Middle frontal gyrus (tissue), 1 donor: Measurements from ENCODE around the gene RAB6B.

Source experiments
- DNase-seq: peaks from one replicate; pipeline ENCODE4 v3.0.0-alpha.2; 2015; ENCODE audit warnings: low spot score; ENCODE audit errors: extremely low spot score

The RAB6B gene

DNA sequence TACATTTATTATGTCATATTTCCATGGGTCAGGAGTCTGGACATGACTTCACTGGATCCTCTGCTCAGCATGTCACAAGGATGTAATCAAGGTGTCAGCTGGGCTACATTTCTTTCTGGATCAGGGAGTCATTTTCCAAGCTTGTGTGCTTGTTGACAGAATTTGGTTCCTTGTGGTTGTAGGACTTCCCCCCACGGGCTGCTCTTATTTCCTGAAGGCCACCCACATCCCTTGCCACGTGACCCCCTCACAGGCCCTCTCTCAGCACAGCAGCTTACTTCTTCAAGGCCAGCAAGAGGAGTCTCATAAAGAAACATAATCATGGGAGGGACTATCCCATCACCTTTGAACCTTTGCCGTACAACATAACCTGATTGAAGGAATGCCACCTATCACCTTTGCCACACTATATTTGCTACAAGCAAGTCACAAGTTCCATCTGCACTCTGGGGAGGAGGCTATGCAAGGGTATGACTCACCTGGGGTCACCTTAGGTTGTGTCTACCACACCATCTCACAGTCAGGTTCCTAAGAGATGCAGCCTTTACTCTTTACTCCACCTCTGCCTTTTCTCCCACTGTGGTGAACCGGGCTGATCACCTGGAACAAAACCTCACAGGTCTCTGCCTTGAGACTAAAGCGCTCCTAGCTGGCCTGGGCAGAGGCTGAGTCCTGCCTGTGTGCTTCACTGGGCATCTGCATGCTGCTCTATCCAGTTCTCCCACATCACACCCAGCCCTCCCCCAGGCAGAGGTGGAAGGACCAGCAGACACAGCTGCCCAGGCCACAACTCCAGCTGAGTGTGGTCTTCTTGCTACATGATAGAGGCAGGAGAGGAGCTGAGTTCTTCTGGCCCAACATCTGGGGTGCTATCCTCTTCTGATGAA is 13.5 kb downstream of the RAB6B start:
- DNase-seq: no peak

DNA sequence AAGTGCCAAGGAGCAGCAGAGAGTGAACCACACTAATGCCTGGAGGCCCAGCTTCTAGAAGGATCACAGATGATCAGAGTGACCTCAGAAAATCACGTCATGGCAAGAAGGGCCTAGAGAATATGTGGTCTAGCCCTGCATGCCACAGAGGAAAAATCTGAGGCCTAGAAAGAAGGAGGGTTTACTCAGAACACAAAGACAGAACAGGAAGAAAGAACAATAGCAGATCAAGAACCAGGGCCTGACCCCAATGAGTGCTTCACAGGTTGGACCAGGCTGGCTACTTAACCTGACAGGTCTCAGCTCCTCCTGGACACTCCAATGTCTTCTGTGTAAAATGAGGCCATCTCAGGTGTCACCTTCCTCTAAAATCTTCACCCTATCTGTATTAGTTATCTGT is 14.2 kb downstream of the RAB6B start:
- DNase-seq: no peak

DNA sequence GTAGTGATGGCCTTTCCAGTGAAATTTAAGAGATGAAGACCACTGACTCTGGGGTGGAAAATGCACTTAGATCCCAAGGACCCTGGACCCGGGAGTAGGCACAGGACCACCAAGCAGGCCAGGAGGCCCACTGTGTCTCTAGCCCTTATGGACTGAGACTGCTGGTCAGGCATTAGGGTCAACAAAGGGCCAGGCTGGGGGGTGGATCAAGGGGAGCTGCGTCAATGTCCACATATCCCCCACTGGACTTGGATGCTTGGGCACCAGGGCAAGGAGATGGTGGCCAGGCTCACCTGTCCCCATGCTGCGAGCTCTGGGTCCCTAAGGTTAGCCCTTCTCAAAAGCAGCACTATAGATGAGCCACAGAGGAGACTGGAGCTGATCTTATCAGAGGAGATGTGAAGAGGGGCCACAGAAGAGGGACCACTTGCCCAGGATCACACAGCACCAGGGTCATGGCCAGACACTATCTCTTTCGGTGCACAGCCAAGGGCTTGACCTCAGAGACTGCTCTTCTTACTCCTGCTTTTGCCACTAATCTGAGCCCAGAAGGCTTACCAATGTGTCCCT is 14.7 kb downstream of the RAB6B start:
- DNase-seq: no peak

DNA sequence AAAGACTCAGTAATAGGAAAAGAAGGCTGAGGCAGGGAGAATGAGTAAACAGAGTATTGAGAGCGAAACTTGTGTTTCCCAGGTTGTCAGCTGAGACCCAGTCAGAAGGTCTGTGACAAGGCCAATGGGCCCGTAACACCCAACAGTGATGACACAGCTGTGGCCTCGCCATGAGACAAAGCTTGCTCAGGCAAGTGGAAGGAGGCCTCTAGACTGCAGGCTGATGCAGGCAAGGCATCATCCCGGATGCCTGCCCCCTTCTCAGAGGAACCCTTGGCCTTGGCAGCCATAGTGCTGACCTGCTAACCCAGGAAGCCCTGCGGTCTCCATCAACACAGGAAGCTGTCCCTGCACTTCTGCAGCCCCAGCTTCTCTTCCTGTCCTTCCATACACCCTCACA is 15.4 kb downstream of the RAB6B start:
- DNase-seq: no peak

DNA sequence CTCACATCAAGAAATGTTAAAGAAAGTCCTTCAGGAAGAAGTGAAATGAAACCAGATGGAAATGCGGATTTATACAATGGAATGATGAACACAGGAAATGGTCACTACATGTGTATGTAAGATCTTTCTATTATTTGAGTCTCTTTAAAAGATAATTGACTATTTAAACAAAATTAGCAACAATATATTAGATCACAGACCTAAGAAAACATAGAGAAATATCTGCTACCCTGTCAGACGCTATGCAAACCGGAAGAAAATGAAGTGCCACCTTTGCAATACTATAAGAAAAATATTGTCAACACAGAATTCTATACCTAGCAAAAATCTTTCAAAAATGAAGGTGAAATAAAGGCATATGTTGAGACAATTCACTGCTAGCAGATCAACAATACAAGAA is 17.2 kb downstream of the RAB6B start:
- DNase-seq: no peak

DNA sequence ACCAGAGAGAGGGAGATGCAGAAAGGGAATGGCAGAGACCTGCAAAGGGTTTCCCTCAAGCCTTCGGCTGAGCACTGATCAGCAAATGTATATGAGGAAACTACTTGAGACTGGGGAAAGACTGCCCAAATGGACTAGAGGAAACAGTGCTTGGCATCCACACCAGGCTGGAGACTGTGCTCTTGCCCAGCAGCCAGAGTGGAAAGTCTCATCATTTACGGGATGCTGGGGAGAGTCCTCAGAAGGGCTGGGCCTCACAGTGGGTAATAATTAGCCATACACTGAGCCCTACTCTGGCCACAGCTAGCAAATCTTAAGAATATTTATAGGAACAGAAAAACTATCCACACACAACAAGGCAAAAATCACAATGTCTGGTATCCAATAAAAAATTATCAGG is 18.5 kb downstream of the RAB6B start:
- no peak for DNase-seq

DNA sequence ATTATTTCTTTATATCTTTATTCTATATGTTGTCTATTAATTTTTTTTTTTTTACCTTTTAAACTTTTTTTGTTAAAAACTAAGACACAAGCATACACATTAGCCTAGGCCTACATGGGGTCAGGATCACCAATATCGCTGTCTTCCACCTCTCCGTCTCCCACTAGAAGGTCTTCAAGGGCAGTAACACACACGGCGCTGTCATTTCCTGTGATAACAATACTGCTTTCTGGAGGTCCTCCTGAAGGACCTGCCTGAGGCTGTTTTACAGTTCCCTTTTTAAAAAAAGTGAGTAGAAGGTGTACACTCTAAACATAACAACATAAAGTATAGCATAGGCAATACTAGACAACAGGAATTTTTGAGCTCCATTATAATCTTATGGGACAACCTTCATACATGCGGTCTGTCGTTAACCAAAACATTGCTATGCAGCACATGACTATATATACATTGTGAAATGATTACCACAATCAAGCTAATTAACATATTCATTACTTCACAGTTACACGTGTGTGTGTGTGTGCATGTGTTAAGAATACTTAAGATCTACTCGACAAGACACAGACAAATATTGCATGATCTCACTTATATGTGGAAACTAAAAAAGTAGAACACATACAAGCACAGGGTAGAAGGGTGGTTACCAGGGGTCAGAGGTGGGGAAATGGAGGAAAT is 20.8 kb downstream of the RAB6B start:
- DNase-seq: no peak

DNA sequence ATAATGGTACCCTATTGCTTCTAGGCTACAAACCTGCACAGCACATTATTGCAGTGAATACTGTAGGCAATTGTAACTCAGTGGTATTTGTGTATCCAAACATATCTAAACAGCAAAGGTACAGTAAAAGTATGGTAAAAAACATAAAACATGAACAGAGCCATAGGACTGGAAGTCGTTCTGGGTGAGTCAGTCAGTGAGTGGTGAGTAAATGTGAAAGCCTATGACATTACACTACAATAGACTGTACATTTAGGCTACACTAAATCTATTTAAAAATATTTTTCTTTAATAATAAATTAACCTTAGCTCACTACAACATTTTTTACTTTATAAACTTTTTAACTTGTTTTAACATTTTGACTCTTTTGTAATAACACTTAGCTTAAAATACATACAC is 21.3 kb downstream of the RAB6B start:
- DNase-seq: no peak

DNA sequence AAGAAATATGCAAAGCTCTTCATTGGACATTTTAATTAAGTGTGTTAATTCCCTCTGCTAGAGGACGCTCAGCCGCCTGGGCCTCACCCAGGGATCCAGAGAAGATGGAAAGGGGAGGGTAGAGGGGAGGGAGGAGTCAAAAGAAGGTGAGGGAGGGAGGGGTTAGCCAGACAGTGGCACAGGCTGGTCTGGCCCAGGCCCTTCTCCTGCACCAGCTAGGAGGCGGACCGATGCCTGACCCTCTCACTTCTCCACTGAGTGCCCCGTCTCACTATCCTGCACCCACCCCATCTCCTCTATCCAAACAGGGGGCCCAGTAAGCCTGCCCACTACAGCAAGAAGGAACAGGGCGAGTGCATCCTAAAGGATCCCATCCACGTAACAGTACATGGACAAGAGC is 22.9 kb downstream of the RAB6B start:
- no peak for DNase-seq

DNA sequence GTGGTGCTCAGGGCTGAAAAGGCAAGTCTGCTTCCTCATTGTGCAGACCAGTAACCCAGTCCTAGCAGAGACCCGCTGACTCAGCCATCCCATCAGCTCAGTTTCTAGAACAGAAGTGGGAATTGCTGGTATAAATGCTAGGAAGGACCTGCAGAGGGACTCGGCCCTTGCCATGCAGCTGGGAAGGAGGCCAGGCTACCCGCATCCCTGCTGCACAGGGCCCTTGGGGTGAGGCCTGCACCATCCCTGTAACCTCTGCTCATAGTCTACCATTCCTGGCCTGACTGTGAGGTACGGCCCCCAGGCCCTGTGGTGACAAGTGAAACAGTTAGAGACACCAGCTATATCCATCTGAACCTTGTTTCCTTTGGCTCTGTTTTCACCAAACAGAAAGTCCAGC is 23.5 kb downstream of the RAB6B start:
- no peak for DNase-seq

DNA sequence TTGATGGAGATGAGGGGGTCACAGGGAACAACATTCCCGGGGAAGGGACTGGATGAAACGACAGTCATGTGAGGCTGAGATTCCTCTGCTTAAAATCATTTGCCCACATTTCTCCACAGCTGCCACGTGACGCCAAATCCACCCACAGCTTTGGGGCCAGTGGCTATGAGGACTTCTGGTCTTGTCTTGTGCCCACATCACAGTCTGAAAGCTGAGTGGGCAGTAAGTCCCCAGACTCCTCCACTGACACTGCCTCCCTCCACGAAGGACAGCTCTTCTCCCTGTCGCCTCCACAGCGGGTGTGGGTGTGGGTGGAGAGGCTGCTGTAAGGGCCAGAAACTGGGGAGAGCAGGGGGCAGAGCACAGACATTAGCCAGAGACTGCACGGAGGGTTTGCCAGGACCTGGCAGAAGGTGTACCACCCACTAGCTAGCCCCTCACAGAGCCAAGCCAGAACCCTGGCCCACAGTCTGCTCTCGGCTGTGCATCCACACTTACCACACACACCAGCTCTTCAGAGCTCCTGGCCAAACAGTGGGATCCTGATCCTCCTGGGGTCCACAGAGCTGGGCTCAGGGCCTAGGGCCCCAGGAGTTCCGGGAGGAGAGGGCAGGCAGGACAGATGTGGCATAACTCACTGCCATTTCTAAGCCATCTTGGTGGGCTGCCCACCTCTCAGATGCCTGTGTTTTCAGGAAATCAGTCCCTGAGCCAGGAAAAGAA is 24.2 kb downstream of the RAB6B start:
- no peak for DNase-seq

DNA sequence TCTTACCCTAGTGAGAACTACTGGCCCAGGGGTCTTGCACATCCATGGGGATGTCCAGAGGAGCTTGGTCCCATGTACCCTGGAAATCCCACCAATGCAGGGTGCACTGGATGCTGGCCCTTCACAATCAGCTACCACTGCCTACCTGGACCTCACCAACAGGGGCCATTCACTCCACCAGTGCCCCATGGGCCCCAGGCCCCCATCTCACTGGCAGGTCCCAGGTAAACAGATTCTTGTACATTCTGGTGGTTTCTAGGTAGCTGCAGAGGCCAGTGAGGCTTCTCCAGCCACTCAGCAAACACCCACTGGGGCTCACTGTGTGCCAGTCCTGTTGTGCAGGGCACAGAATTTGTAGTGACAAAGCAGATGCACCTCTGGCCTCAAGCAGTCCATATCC is 24.9 kb downstream of the RAB6B start:
- DNase-seq: no peak

DNA sequence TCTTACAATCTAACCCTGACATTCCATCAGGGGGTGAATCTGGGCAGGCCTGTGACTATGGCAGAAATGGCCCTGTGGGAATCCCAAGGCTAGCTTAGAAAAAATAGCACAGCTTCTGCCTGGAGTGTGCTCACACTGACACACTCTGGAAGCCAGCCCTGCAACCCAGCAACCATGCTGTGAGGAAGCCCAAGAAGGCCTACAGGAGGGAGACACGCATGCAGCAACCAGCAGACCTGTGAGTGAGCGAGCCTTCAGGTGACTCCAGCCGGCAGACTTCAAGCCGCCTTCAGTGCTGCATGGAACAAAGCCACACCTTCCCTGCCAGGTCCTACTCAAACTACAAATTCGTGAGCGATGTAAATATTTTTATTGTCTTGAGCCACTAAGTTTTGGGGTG is 26.1 kb downstream of the RAB6B start:
- no peak for DNase-seq

DNA sequence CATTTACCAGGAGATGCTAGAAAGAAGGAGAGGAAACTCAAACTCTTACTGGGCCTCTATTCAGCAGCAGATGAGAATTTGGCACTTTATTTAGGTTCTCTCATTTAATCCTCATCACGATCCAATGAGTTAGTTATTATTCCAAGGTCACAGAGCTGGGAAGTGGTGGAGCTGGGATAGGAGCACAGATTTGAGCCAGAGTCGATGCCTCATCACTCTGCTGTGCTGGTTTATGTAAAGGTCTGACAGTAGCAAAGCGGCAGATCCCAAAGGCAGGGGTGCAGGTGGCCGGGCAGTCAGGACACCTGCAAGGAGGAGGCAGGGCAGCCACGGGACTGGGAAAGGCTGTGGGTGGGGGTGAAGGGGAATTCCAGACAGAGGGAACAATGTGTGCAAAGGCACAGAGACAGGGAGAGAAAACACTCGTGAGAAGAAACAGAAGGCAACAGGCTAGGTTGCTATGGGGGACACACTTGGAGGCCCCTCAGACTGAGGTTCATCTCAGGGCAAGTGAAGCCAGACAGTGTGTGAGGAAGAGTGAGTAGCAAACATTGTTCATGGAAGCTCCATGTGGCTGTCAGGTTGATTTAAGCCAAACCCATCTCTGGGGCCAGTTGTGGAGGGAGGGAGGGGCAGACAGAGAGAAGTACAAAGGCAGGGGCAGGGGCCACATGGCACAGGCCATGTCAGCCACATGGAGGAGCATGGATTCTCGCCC is 26.8 kb downstream of the RAB6B start:
- DNase-seq: no peak

DNA sequence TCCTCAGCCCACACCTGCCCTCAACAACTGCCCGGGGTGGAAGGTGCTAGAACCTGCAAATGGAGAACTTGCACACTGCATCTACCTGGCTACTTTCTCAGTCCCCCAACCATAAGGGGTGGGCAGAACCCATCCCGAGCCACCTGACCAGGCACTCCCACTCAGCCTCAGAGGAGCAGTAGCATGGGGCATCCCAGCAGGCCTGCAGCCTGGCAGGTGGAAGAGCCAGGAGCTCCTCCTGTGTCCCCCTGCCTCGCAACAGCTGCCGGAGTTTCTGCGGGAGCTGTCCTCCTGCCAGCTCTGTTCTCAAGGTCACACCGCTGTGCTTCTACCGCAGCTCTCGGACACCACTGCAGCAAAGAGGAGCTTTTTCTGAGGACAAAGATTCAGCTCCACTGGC is 27.5 kb downstream of the RAB6B start:
- DNase-seq: no peak

DNA sequence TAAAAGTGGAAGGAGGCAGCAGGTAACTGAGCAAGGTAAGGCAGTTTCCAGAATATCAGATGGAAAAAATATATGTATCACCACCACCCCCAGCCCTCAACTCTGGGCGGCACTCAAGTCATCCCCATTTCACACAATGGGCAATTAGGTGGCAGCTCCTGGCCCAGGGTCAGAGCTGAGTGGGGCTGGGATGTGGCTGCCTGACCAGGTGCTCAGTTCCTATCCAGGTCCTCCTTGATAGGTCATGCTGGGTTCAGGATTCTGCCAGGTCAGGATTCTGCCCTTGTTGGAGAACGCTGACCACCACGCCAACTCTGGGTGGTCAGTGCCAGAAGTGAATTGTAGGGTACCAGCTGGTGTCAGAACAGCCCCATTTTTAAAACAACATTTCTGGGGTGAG is 29.5 kb downstream of the RAB6B start:
- DNase-seq: no peak

DNA sequence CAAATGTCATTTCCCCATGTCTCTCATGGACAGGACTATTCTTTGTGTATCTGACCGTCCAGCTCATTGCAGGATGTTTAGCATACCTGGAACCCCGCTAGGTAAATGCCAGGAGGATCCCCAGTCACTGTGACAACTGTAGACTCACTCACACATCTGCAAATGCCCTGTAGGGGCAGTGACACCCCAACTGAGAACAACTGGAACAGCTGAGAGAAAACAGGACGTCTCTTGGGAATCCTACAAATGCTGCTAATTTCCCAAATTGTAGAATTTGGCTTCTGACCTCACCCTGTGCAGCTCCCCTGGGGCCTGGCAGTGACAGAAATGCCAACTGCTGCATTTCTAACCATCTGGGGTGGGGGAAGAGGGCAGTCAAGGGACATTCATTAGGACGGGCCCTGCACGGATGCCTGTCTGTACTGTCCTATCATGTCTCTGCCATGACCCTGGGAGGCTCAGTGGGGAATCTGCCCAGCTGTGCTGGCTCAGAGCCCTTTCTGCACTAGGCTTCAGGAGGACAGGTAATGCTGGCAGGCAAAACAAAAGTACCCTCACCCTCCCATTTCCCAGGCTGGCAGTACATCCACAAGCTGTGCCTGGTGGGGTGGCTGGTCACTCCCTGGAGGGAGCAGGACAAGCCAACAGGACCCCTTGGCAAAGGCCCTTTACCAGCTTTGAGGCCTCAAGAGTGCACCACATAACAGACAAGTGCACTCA is 30.4 kb downstream of the RAB6B start:
- DNase-seq: no peak

DNA sequence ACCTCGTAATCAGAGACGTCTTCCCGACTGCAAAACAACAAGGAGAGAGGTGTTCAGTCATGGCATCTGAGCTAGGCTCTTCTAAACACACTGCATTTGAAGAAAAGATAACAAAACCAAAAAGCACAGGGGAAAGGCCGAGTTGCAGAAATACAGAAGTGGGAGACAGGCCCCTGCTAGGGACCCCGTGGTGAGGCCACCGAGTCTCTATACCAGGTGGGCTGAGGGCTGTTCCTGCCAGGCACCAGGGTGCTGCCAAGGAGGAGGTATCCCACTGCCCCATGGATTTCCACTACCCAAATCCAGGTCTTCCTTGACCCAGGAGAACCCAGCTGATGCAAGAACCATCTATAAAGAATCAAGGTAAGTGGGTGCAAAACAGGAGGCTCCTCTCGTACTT is 31.1 kb downstream of the RAB6B start:
- DNase-seq: no peak

DNA sequence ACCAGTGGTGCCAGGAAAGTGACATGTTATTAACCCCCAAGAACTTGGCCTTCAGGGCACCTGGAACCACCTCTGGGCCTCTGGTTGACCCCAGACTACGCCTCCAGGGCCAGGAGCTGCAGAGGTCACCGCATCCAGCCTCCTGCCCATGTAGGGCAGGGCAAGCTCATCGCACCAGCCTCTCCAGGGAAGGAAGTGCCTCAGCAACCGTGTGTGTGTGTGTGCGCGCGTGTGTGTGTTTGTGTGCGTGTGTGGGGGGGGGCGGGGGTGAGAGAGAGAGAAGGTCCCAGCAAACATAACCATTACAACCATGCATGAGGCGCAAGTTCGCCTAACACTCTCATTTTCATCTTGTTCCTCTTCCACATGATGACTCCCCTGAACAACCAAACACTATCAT is 31.8 kb downstream of the RAB6B start:
- DNase-seq: no peak

DNA sequence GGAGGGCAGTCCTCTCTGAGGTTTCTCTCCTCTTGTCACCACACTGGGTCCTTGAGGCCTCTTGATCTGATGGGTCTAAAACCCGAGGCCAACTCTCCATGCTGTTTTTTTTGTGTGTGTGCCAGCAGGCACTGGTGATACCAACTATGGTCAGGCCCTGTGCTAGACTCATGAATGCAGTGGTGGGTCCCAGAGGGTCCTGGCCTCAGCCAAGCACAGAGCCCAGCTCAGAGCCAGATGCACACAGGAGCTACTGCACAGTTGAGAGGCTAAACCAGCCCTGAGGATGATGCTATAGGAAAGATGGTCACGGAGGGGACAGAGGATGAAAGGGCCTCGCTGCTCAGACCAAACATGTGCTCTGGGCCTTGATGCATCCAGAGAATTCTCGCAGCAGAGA is 33.5 kb downstream of the RAB6B start:
- no peak for DNase-seq

DNA sequence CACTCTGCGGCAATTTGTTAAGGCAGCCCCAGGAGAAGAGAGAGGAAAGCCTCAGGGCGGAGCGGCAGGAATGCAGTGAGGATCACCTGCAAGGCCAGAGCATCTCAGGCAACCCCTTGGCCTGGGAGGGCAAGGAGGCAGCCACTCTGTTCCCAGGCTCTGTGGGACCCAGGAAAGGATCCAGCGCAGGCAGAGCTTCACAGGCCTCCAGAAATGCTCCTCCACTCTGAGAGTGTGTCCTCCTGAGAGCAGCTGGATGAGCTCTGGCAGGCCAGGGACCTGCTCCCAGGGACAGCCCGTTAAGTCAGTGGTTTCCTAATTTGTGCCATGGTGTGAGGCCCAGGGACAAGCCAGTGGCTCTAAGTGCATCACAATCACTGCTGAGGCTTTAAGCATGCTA is 35.2 kb downstream of the RAB6B start:
- no peak for DNase-seq
